Measurements from ENCODE around the gene FASTKD3. TPM values are rescaled to one million over a fixed set of nuclear protein-coding genes. Genes with fewer than 3 reads are reported as not detected.

Gene FASTKD3
- total and polyA plus RNA-seq, 4 donors, result 6.3 to 11.3 (median 9.5) TPM

DNA sequence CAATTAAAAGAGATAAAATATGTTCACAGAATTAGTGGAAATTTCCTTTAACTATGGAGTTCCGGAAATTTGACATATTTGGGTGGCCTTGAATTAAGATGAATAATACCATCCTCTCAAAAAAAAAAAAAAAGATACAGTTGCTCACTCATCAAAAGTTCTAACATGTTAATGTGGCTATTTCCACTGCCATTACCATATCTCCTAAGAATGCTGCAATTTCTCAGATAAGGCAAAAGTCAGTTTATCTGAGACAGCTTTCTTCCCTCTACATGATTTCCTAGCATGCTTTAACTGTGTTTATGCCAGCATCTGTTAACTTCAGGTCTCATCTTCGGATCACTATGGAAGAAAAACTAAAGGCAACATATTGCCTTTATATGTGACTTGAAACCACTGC lies 2.6 kb downstream of the FASTKD3 start:
- Histone ChIP-seq H3K9ac (ENCODE audit: low read depth in 1 of 2, low read length in 2 of 2) (no peak overlapping the region), H3K36me3 (ENCODE audit: control insufficient read depth in 4 of 4, insufficient read depth in 3 of 4, low read depth in 1 of 4, low read length in 3 of 4) (peaks cover 5 to 17% (median 13%) of the 10 kb centered on the region in 4 donors), H3K27me3 (ENCODE audit: control insufficient read depth in 4 of 4, insufficient read depth in 4 of 4, low read length in 3 of 4) (no peaks in the 10 kb centered on the region), H3K4me3 (ENCODE audit: low read depth in 1 of 3, low read length in 3 of 3) (no peak overlapping the region), H3K27ac (ENCODE audit: low read depth in 1 of 2, low read length in 2 of 2) (no peak overlapping the region), H3K9me3 (ENCODE audit: control insufficient read depth in 4 of 4, low read length in 3 of 4) (no peaks in the 10 kb centered on the region), H3K4me1 (ENCODE audit: control insufficient read depth in 4 of 4, insufficient read depth in 4 of 4, low read length in 3 of 4) (peaks cover 0 to 28% (median 20%) of the 10 kb centered on the region in 4 donors)
- 88% methylated on average over 2 of the region's 2 CpGs for WGBS
- no peak for DNase-seq (ENCODE audit: low spot score)
- TF ChIP-seq SP1 (IDR thresholded peaks at IDR 0.05), result no peak
- no peak for TF ChIP-seq FOXA1 (IDR thresholded peaks at IDR 0.05)
- TF ChIP-seq HNF4G (IDR thresholded peaks at IDR 0.05), result no peak
- TF ChIP-seq TAF1 (conservative IDR thresholded peaks at IDR 0.05), result no peak
- no peak for TF ChIP-seq FOXA2 (IDR thresholded peaks at IDR 0.05)
- no peak for TF ChIP-seq NR2F2 (IDR thresholded peaks at IDR 0.05)
- TF ChIP-seq GABPA (IDR thresholded peaks at IDR 0.05 in 1 of 2, conservative IDR thresholded peaks at IDR 0.05 in 1 of 2), result no peak
- no peak for TF ChIP-seq EGR1 (IDR thresholded peaks at IDR 0.05; ENCODE audit: low read depth in 2 of 2)
- TF ChIP-seq JUND (IDR thresholded peaks at IDR 0.05), result no peak
- no peak for TF ChIP-seq RAD21 (IDR thresholded peaks at IDR 0.05)
- TF ChIP-seq RXRA (IDR thresholded peaks at IDR 0.05), result no peak

DNA sequence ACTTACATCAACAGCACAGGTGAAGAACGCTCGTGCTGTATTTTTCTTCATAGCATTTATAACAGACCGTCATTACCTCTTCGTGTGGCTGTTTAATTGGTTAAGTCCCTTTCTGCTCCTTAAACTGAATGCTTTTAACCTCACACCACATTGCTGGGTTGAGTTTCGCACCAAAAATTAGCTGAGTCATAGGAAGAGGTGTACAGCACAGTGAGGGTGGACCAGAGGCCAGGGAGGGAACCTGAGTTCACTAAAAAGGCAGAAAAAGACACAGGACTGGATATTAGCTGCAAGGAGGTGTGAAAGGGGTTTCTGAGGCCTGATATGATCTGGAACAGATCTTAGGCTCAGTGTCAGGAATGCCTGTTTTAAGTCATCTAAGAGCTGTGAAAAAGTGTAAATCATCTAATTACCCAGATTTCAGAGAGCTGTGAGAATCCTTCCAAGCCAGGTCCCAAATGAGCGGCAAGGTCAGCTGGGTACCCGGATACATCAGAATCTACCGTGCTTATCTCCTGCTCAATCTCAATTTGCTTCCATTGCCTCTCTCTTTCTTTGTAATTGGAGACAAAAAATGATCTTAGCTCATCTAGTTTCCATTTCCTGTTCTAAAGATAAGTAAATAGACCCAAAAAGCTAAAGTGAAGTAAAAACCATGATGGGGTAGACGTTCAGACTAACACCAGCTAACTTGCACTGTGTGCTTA lies 10.8 kb downstream of the FASTKD3 start:
- H3K9me3 ChIP-seq (ENCODE audit: control insufficient read depth in 4 of 4, low read length in 3 of 4), result no peaks in the 10 kb centered on the region
- peaks cover 7 to 32% (median 29%) of the 10 kb centered on the region in 4 donors for H3K36me3 ChIP-seq (ENCODE audit: control insufficient read depth in 4 of 4, insufficient read depth in 3 of 4, low read depth in 1 of 4, low read length in 3 of 4)
- no peaks in the 10 kb centered on the region for H3K27me3 ChIP-seq (ENCODE audit: control insufficient read depth in 4 of 4, insufficient read depth in 4 of 4, low read length in 3 of 4)
- 85% methylated on average over 9 of the region's 9 CpGs for WGBS
- no peak for TF ChIP-seq HNF4G (IDR thresholded peaks at IDR 0.05)
- TF ChIP-seq, protein P1, sequence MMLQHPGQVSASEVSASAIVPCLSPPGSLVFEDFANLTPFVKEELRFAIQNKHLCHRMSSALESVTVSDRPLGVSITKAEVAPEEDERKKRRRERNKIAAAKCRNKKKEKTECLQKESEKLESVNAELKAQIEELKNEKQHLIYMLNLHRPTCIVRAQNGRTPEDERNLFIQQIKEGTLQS (IDR thresholded peaks at IDR 0.05), result no peak
- no peak for TF ChIP-seq TAF1 (conservative IDR thresholded peaks at IDR 0.05)
- TF ChIP-seq NR2F2 (IDR thresholded peaks at IDR 0.05), result no peak
- no peak for TF ChIP-seq EGR1 (IDR thresholded peaks at IDR 0.05; ENCODE audit: low read depth in 2 of 2)
- no peak for TF ChIP-seq HNF4A (conservative IDR thresholded peaks at IDR 0.05)
- TF ChIP-seq, protein P2, sequence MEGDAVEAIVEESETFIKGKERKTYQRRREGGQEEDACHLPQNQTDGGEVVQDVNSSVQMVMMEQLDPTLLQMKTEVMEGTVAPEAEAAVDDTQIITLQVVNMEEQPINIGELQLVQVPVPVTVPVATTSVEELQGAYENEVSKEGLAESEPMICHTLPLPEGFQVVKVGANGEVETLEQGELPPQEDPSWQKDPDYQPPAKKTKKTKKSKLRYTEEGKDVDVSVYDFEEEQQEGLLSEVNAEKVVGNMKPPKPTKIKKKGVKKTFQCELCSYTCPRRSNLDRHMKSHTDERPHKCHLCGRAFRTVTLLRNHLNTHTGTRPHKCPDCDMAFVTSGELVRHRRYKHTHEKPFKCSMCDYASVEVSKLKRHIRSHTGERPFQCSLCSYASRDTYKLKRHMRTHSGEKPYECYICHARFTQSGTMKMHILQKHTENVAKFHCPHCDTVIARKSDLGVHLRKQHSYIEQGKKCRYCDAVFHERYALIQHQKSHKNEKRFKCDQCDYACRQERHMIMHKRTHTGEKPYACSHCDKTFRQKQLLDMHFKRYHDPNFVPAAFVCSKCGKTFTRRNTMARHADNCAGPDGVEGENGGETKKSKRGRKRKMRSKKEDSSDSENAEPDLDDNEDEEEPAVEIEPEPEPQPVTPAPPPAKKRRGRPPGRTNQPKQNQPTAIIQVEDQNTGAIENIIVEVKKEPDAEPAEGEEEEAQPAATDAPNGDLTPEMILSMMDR (IDR thresholded peaks at IDR 0.05; ENCODE audit: low read depth, low read length, missing input control), result no peak
- TF ChIP-seq GABPA (IDR thresholded peaks at IDR 0.05 in 1 of 2, conservative IDR thresholded peaks at IDR 0.05 in 1 of 2), result no peak
- TF ChIP-seq, protein P3, sequence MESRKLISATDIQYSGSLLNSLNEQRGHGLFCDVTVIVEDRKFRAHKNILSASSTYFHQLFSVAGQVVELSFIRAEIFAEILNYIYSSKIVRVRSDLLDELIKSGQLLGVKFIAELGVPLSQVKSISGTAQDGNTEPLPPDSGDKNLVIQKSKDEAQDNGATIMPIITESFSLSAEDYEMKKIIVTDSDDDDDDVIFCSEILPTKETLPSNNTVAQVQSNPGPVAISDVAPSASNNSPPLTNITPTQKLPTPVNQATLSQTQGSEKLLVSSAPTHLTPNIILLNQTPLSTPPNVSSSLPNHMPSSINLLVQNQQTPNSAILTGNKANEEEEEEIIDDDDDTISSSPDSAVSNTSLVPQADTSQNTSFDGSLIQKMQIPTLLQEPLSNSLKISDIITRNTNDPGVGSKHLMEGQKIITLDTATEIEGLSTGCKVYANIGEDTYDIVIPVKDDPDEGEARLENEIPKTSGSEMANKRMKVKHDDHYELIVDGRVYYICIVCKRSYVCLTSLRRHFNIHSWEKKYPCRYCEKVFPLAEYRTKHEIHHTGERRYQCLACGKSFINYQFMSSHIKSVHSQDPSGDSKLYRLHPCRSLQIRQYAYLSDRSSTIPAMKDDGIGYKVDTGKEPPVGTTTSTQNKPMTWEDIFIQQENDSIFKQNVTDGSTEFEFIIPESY (IDR thresholded peaks at IDR 0.05), result no peak
- TF ChIP-seq FOXA2 (IDR thresholded peaks at IDR 0.05), result no peak
- no peak for TF ChIP-seq SP1 (IDR thresholded peaks at IDR 0.05)
- no peak for TF ChIP-seq JUND (IDR thresholded peaks at IDR 0.05)
- no peak for TF ChIP-seq FOXA1 (IDR thresholded peaks at IDR 0.05)
- TF ChIP-seq, protein P4, sequence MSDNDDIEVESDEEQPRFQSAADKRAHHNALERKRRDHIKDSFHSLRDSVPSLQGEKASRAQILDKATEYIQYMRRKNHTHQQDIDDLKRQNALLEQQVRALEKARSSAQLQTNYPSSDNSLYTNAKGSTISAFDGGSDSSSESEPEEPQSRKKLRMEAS (IDR thresholded peaks at IDR 0.05), result no peak
- no peak for TF ChIP-seq RXRA (IDR thresholded peaks at IDR 0.05)
- TF ChIP-seq YY1 (IDR thresholded peaks at IDR 0.05), result no peak
- TF ChIP-seq, protein P5, sequence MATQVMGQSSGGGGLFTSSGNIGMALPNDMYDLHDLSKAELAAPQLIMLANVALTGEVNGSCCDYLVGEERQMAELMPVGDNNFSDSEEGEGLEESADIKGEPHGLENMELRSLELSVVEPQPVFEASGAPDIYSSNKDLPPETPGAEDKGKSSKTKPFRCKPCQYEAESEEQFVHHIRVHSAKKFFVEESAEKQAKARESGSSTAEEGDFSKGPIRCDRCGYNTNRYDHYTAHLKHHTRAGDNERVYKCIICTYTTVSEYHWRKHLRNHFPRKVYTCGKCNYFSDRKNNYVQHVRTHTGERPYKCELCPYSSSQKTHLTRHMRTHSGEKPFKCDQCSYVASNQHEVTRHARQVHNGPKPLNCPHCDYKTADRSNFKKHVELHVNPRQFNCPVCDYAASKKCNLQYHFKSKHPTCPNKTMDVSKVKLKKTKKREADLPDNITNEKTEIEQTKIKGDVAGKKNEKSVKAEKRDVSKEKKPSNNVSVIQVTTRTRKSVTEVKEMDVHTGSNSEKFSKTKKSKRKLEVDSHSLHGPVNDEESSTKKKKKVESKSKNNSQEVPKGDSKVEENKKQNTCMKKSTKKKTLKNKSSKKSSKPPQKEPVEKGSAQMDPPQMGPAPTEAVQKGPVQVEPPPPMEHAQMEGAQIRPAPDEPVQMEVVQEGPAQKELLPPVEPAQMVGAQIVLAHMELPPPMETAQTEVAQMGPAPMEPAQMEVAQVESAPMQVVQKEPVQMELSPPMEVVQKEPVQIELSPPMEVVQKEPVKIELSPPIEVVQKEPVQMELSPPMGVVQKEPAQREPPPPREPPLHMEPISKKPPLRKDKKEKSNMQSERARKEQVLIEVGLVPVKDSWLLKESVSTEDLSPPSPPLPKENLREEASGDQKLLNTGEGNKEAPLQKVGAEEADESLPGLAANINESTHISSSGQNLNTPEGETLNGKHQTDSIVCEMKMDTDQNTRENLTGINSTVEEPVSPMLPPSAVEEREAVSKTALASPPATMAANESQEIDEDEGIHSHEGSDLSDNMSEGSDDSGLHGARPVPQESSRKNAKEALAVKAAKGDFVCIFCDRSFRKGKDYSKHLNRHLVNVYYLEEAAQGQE (IDR thresholded peaks at IDR 0.05), result no peak
- no peak for TF ChIP-seq RAD21 (IDR thresholded peaks at IDR 0.05)
- no peak overlapping the region for H3K4me3 ChIP-seq (ENCODE audit: low read depth in 1 of 3, low read length in 3 of 3)
- H3K9ac ChIP-seq (ENCODE audit: low read depth in 1 of 2, low read length in 2 of 2), result no peak overlapping the region
- no peak for DNase-seq (ENCODE audit: low spot score)
- H3K27ac ChIP-seq (ENCODE audit: low read depth in 1 of 2, low read length in 2 of 2), result no peak overlapping the region
- no peaks in the 10 kb centered on the region for H3K4me1 ChIP-seq (ENCODE audit: control insufficient read depth in 4 of 4, insufficient read depth in 4 of 4, low read length in 3 of 4)
